ENCODE results near the gene CADPS. TPM values are rescaled to one million over a fixed set of nuclear protein-coding genes. Genes with fewer than 3 reads are reported as not detected.
A peak's percentile ranks its signal among the peaks of the same experiment; 100 is the strongest.

Gene CADPS
- total RNA-seq, 1 donor from 2014 or later: 0.10 TPM

GRCh38 chr3:62567097-62568021 lies 307.9 kb downstream of the CADPS start:
- no peak for ATAC-seq
- DNase-seq (ENCODE audit: low spot score): no peak

GRCh38 chr3:62566022-62566557 lies 309.1 kb downstream of the CADPS start:
- ATAC-seq: no peak
- DNase-seq (ENCODE audit: low spot score): no peak

- no peak for ATAC-seq
- DNase-seq (ENCODE audit: low spot score): no peak
These were observed 312.6 kb downstream of the CADPS start for GRCh38 chr3:62562596-62562995.

GRCh38 chr3:62562017-62562416 lies 313.2 kb downstream of the CADPS start:
- ATAC-seq: no peak
- no peak for DNase-seq (ENCODE audit: low spot score)

- no peak for DNase-seq (ENCODE audit: low spot score)
- peak; percentile 61 for ATAC-seq
These were observed 315.3 kb downstream of the CADPS start for GRCh38 chr3:62559831-62560445.

- DNase-seq (ENCODE audit: low spot score) (no peak), ATAC-seq (peak; percentile 52)
These were observed 316.6 kb downstream of the CADPS start for GRCh38 chr3:62558549-62559112.

- ATAC-seq (no peak), DNase-seq (ENCODE audit: low spot score) (no peak)
These were observed 317.2 kb downstream of the CADPS start for GRCh38 chr3:62557983-62558382.

- ATAC-seq: no peak
- no peak for DNase-seq (ENCODE audit: low spot score)
These were observed 317.8 kb downstream of the CADPS start for GRCh38 chr3:62557450-62557849.

GRCh38 chr3:62556121-62556815 lies 318.9 kb downstream of the CADPS start:
- no peak for DNase-seq (ENCODE audit: low spot score)
- no peak for ATAC-seq

GRCh38 chr3:62554264-62554799 lies 320.9 kb downstream of the CADPS start:
- ATAC-seq (peak; percentile 50), DNase-seq (ENCODE audit: low spot score) (no peak)

GRCh38 chr3:62553811-62554210 lies 321.4 kb downstream of the CADPS start:
- no peak for ATAC-seq

GRCh38 chr3:62551556-62551955 lies 323.7 kb downstream of the CADPS start:
- ATAC-seq (no peak), DNase-seq (ENCODE audit: low spot score) (no peak)

More at GRCh38 chr3:62553811-62554210, 321.4 kb downstream of the CADPS start:
- no peak for DNase-seq (ENCODE audit: low spot score)

GRCh38 chr3:62550439-62550838 lies 324.8 kb downstream of the CADPS start:
- ATAC-seq: no peak
- DNase-seq (ENCODE audit: low spot score): no peak

- ATAC-seq (no peak), DNase-seq (ENCODE audit: low spot score) (no peak)
These were observed 326.5 kb downstream of the CADPS start for GRCh38 chr3:62548528-62549205.

- ATAC-seq (no peak), DNase-seq (ENCODE audit: low spot score) (no peak)
These were observed 328.9 kb downstream of the CADPS start for GRCh38 chr3:62546266-62546665.

- DNase-seq (ENCODE audit: low spot score): no peak
These were observed 333.0 kb downstream of the CADPS start for GRCh38 chr3:62542185-62542584.

GRCh38 chr3:62539762-62540161 lies 335.5 kb downstream of the CADPS start:
- DNase-seq (ENCODE audit: low spot score) (no peak), ATAC-seq (no peak)

More at GRCh38 chr3:62542185-62542584, 333.0 kb downstream of the CADPS start:
- ATAC-seq: no peak

- DNase-seq (ENCODE audit: low spot score): no peak
- no peak for ATAC-seq
These were observed 336.4 kb downstream of the CADPS start for GRCh38 chr3:62538691-62539356.

GRCh38 chr3:62534326-62534725 lies 340.9 kb downstream of the CADPS start:
- ATAC-seq (no peak), DNase-seq (ENCODE audit: low spot score) (no peak)

- no peak for DNase-seq (ENCODE audit: low spot score)
- ATAC-seq: no peak
These were observed 342.4 kb downstream of the CADPS start for GRCh38 chr3:62532796-62533195.
